Prostate gland (tissue), 2 donors: Measurements from ENCODE around the gene E4F1. TPM values are rescaled to one million over a fixed set of nuclear protein-coding genes. Genes with fewer than 3 reads are reported as not detected.

Experiments used
- DNase-seq: peaks from one replicate; pipeline ENCODE4 v3.0.0-alpha.2; 2019; ENCODE audit warnings: low spot score
- H3K27ac ChIP-seq, 2 donors: fragments of 200-600 bp; sonication (generic); 2 replicates each; pipeline ENCODE4 v1.5.1; 2017 to 2019
- H3K27me3 ChIP-seq: fragments of 200-600 bp; sonication (generic); replicated peaks from 2 replicates; pipeline ENCODE4 v1.5.1; 2019; ENCODE audit not compliant: insufficient read depth
- H3K36me3 ChIP-seq, 2 donors: fragments of 200-600 bp; sonication (generic); 1 replicate in 1 of 2; 2 replicates in 1 of 2; pipeline versions ENCODE4 v1.5.1 to v1.8.1; 2017 to 2019
- H3K4me1 ChIP-seq: fragments of 200-600 bp; sonication (generic); replicated peaks from 2 replicates; pipeline ENCODE4 v1.5.1; 2019
- H3K4me3 ChIP-seq, 2 donors: fragments of 200-600 bp; sonication (generic); 2 replicates each; pipeline ENCODE4 v1.5.1; 2017 to 2019
- H3K9me3 ChIP-seq: fragments of 200-600 bp; sonication (generic); 2 replicates; pipeline ENCODE4 v1.5.1; 2017
- CTCF ChIP-seq, 4 experiments: fragments of 200-600 bp in 2 of 4; fragments of 450-650 bp in 2 of 4; sonication (generic) in 2 of 4; IDR thresholded peaks; 1 replicate in 3 of 4; 2 replicates in 1 of 4; pipeline ENCODE4 v1.5.1; 2016 to 2019; ENCODE audit warnings: antibody characterized with exemption in 4 of 4, mild to moderate bottlenecking in 2 of 4, moderate library complexity in 2 of 4
- POLR2A ChIP-seq: fragments of 450-650 bp; IDR thresholded peaks from one replicate; pipeline ENCODE4 v1.6.1; 2016; ENCODE audit warnings: antibody characterized with exemption, mild to moderate bottlenecking
- POLR2AphosphoS5 ChIP-seq: sonication (generic); formaldehyde crosslinking; IDR thresholded peaks from one replicate; pipeline ENCODE4 v1.6.1; 2017; ENCODE audit warnings: antibody characterized with exemption
- WGBS: methylation state at CpG from one replicate; pipeline ENCODE4 v1.1.5; 2018; 5-methylcytosine and 5-hydroxymethylcytosine counted together
- intact Hi-C: fragments of 100-400 bp; cut with DNase I; formaldehyde crosslinking; loops from one replicate; pipeline ENCODE4 v1.14.2; 2022
- total RNA-seq, 2 donors: library from RNA; depleted of rRNA; stranded (reverse); fragments of >200 nt; gene quantifications; one replicate each; pipeline ENCODE4 v1.1.0, GENCODE V29; 2016

E4F1 gene
- total RNA-seq, 2 donors from 2014 or later: 38.7 to 69.1 TPM

DNA sequence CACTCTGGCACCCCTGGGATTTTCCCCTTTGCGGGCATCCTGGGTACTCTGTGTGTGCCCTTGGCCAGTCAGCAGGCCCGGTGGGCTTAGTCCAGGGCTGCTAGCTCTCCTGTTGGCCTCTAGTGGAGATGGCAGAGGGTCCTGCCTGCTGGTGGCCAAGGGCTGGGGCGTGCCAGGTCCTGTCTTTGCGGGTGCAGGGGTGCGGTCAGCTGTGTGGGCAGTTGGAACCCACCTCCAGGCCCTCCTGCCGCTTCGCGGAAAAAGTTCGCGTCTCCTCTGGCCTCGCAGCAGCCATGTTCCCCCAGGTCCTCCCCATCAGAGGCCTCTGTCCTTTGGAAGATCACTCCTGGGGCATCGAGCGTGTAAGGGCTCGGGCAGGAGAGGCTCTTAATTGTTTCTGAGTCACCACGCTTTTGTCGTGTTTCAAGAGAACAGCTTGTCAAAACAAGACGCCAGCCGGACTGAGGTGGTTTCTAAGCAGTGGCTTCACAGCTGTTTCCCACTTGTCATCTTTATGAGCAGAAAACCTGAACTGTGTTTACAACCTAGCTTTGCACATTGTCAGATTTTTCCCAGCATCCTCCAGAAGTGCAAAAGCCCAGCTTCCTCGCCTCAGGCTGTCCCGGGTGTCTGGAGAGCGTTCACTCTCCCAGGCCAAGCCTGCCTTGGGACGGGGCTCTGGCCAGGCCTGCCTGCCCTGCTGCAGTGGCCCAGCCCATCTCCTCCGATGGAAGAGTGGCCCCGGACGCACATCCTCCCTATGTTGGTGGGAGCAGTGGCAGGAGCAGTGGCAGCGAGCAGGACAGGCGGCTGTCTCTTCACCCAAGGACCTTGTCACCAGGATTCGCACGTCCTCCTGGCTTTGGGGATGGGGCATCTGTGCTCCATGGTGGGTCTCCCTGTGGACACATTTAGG, 7.9 kb downstream of the E4F1 start:
- Histone ChIP-seq H3K4me3 (no peak overlapping the region), H3K36me3 (peaks cover 18 to 46% of the 10 kb centered on the region in 2 donors), H3K4me1 (peaks cover 3% of the 10 kb centered on the region), H3K9me3 (no peaks in the 10 kb centered on the region), H3K27ac (no peak overlapping the region), H3K27me3 (no peaks in the 10 kb centered on the region)
- 78% methylated on average over 26 of the region's 29 CpGs for WGBS
- TF ChIP-seq POLR2A (no peak), CTCF (IDR thresholded peaks at IDR 0.05) (no peak), POLR2AphosphoS5 (no peak)
- intact Hi-C loops: no loop called here
- DNase-seq: no peak

DNA sequence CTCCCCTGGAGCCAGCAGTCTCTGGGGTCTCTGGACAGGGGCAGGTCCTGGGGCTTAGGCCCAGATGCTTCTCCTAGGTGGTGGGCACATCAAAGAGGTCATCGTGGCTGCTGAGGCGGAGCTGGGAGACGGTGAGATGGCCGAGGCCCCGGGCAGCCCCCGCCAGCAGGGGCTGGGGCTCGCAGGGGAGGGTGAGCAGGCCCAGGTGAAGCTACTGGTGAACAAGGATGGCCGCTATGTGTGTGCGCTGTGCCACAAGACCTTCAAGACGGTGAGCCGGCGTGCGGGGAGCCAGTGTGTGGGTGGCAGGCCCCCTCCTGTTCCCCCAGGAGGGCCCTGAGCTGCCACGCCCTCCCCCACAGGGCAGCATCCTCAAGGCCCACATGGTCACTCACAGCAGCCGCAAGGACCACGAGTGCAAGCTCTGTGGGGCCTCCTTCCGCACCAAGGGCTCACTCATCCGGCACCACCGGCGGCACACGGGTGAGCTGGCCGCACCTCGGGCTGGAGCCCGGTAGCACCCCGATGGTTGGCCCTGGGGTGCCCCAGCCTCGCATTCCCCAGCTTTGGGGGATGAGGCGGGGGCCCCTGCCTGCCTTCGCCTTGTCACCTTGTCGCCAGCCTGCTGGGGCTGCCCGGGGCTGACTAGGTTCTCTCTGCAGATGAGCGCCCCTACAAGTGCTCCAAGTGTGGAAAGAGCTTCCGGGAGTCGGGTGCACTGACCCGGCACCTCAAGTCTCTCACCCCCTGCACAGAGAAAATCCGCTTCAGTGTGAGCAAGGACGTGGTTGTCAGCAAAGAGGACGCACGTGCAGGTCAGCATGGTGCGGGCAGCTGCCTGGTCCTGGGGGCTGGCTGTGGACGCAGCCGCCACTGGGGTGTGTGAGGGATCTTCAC, 9.0 kb downstream of the E4F1 start:
- WGBS: 88% methylated on average over 34 of the region's 41 CpGs
- Histone ChIP-seq H3K4me3 (no peak overlapping the region), H3K4me1 (peaks cover 13% of the 10 kb centered on the region), H3K27me3 (no peaks in the 10 kb centered on the region), H3K27ac (no peak overlapping the region), H3K9me3 (no peaks in the 10 kb centered on the region), H3K36me3 (peaks cover 18 to 46% of the 10 kb centered on the region in 2 donors)
- DNase-seq: no peak
- intact Hi-C loops: no loop called here
- TF ChIP-seq POLR2AphosphoS5 (no peak), POLR2A (no peak), CTCF (IDR thresholded peaks at IDR 0.05) (no peak)

DNA sequence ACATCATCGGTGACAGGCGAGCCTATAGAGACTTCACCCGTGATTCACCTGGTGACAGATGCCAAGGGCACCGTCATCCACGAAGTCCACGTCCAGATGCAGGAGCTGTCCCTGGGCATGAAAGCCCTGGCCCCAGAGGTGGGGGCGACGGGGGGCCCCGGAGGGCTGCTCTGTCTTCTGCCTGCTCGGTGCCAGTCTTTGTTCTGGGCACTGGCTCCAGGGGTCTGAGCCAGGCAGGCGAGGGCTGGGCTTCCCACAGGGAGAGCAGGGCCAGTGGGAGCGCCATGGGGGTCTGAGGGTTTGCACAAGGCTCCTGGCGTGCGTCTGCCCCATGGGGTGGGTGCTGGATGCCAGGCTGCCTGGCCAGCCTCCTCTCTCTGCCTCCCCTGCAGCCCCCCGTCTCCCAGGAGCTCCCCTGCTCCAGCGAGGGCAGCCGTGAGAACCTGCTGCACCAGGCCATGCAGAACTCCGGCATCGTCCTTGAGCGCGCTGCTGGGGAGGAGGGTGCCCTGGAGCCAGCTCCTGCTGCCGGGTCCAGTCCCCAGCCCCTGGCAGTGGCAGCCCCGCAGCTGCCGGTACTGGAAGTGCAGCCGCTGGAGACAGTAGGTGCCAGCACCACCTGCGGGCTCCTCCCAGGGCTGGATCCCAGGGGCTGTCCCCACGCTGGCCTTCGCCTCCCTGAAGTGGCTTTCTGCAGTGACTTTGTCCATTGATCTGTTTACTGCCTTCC, 9.8 kb downstream of the E4F1 start:
- Histone ChIP-seq H3K27ac (no peak overlapping the region), H3K9me3 (no peaks in the 10 kb centered on the region), H3K27me3 (no peaks in the 10 kb centered on the region), H3K4me3 (no peak overlapping the region), H3K36me3 (peaks cover 18 to 46% of the 10 kb centered on the region in 2 donors), H3K4me1 (peaks cover 12% of the 10 kb centered on the region)
- TF ChIP-seq CTCF (IDR thresholded peaks at IDR 0.05) (no peak), POLR2AphosphoS5 (no peak), POLR2A (no peak)
- DNase-seq: no peak
- intact Hi-C loops: no loop called here
- WGBS: 90% methylated on average over 28 of the region's 28 CpGs

DNA sequence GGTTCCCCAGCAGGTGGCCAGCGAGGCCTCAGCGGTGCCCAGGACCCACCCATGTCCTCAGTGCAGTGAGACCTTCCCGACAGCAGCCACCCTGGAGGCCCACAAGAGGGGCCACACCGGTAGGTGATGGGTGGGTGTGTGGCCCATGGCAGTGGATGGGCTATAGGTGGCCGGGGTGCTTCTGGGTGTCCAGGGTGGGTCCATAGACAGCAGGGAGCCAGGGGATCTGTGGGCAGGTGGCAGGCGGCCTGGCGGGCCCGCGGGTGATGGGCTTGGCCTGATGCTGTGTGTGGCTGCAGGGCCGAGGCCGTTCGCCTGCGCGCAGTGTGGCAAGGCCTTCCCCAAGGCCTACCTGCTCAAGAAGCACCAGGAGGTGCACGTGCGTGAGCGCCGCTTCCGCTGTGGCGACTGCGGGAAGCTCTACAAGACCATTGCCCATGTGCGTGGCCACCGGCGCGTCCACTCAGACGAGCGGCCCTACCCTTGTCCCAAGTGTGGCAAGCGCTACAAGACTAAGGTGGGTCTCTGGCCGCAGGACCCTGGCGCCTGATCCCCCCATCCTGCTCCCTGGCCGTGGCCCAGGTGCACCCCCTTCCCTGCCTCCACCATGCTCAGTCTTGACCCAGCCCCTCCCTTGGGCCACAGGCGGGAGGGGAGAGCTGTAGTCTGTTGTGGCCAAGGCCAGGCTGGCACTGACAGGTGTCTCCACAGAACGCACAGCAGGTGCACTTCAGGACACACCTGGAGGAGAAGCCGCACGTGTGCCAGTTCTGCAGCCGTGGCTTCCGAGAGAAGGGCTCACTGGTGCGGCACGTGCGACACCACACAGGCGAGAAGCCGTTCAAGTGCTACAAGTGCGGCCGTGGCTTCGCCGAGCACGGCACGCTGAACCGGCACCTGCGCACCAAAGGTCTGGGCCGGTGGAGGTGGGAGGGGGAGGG, 10.8 kb downstream of the E4F1 start:
- Histone ChIP-seq H3K4me1 (peaks cover 10% of the 10 kb centered on the region), H3K27me3 (no peaks in the 10 kb centered on the region), H3K4me3 (no peak overlapping the region), H3K27ac (no peak overlapping the region), H3K36me3 (peaks cover 16 to 41% of the 10 kb centered on the region in 2 donors), H3K9me3 (no peaks in the 10 kb centered on the region)
- DNase-seq: no peak
- intact Hi-C loops: no loop called here
- TF ChIP-seq POLR2AphosphoS5 (no peak), CTCF (IDR thresholded peaks at IDR 0.05) (no peak), POLR2A (no peak)
- WGBS: 92% methylated on average over 38 of the region's 51 CpGs
